ENCODE data around the gene TBPL2.

DNA sequence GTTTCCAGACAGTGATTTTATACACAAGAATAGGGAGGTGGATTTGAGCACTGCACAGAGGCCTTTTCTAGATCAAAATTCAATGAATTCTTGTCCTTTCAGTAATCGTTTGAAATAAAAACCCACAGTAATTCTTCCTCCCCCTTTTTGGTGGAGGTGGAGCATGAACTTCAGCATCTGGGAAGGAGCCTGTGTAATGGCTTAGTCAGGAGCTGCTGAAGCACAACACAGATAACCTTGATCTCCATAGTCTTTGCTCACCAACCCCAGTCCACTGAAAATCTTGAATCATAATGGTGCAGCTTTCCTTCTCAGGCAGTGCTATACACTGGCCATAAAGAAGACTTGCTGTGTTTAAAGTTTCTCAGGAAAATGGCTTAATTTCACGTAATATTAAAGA is 6.4 kb upstream of the TBPL2 start:
- TF ChIP-seq POLR2A (IDR thresholded peaks at IDR 0.05) (no peak), CTCF (IDR thresholded peaks at IDR 0.05 in 4 of 5, conservative IDR thresholded peaks at IDR 0.05 in 1 of 5) (no peak)
